K562 (cell line): ENCODE results near the gene SLC32A1. TPM values are rescaled to one million over a fixed set of nuclear protein-coding genes. Genes with fewer than 3 reads are reported as not detected.

ENCODE experiments used
- ATF1 ChIP-seq, 2 experiments: fragments of 450-650 bp in 1 of 2; IDR thresholded peaks; 2 replicates each; pipeline ENCODE4 v1.6.1; 2016; ENCODE audit warnings: missing compliant biosample characterization in 1 of 2, missing genetic modification characterization in 1 of 2
- ATF7 ChIP-seq: fragments of 450-650 bp; IDR thresholded peaks from 2 replicates; pipeline ENCODE4 v1.7.1; 2014; ENCODE audit warnings: mild to moderate bottlenecking, moderate library complexity
- CREB1 ChIP-seq, 2 experiments: sonication (generic) in 1 of 2; formaldehyde crosslinking in 1 of 2; IDR thresholded peaks; 2 replicates each; pipeline versions ENCODE4 v1.6.1 to v1.8.0; 2012 to 2022; ENCODE audit warnings: inconsistent platforms in 1 of 2, mild to moderate bottlenecking in 1 of 2, missing genetic modification reagents in 1 of 2, moderate library complexity in 1 of 2
- CREM ChIP-seq: IDR thresholded peaks from 2 replicates; pipeline ENCODE4 v1.6.1; 2014; ENCODE audit warnings: antibody characterized with exemption, low read depth
- JUND ChIP-seq, 2 experiments: IDR thresholded peaks; 2 replicates in 1 of 2; 3 replicates in 1 of 2; pipeline ENCODE4 v1.6.1; 2011; ENCODE audit warnings: borderline replicate concordance in 2 of 2, low read depth in 2 of 2, low read length in 2 of 2, improper control_type of control experiment in 1 of 2, missing biosample characterization in 1 of 2, missing genetic modification characterization in 1 of 2, missing genetic modification reagents in 1 of 2
- SMARCA4 ChIP-seq: fragments of 450-650 bp; IDR thresholded peaks from 2 replicates; pipeline ENCODE4 v1.6.1; 2016
- ZNF121 ChIP-seq: sonication (generic); formaldehyde crosslinking; conservative IDR thresholded peaks from 2 replicates; pipeline ENCODE4 v1.8.0; 2022; ENCODE audit warnings: missing genetic modification reagents
- ZNF41 ChIP-seq: fragments of 250-450 bp; sonication (Bioruptor Pico); conservative IDR thresholded peaks from 2 replicates; pipeline ENCODE4 v1.4.0; 2020; ENCODE audit warnings: mild to moderate bottlenecking
- polyA plus RNA-seq, 8 experiments: library from polyadenylated mRNA; depleted of rRNA in 4 of 8; stranded (reverse) in 5 of 8; unstranded in 3 of 8; fragments of >200 nt; fragmentation: Nextera tagmentation in 2 of 8; fragmentation: Illumina TruSeq in 1 of 8; extraction: Ambion mirVana in 2 of 8; extraction: Trizol in 1 of 8; gene quantifications; 2 replicates each; pipeline versions ENCODE4 v1.2.1 to v1.2.3, GENCODE V29; 2011 to 2014; ENCODE audit warnings: inconsistent platforms in 1 of 8, missing spikeins in 1 of 8
- total RNA-seq, 7 experiments: library from RNA; depleted of rRNA in 6 of 7; stranded (reverse); fragments of >200 nt in 6 of 7; fragmentation: Illumina TruSeq in 2 of 7; extraction: Trizol in 2 of 7; gene quantifications; 2 replicates each; pipeline versions ENCODE4 v1.2.1 to v1.2.3, GENCODE V29; 2011 to 2021; ENCODE audit warnings: low replicate concordance in 1 of 7
- TF ChIP-seq, protein P1 (sequence below), 2 experiments: fragments of 200-800 bp in 1 of 2; sonication (Bioruptor generic) in 1 of 2; sonication (generic) in 1 of 2; formaldehyde crosslinking in 1 of 2; IDR thresholded peaks in 1 of 2; conservative IDR thresholded peaks in 1 of 2; 2 replicates each; pipeline versions ENCODE4 v1.5.0 to v1.6.1; 2016 to 2020; ENCODE audit warnings: missing compliant biosample characterization in 1 of 2, missing genetic modification characterization in 1 of 2, missing genetic modification reagents in 1 of 2
- TF ChIP-seq, protein P2 (sequence below): fragments of 450-650 bp; IDR thresholded peaks from 2 replicates; pipeline ENCODE4 v1.6.1; 2016; ENCODE audit warnings: mild to moderate bottlenecking

The SLC32A1 gene
- total and polyA plus RNA-seq, 9 of the 15 experiments (the other 6 are each of a cell fraction or from before 2014, with no cell fraction given) = not detected

DNA sequence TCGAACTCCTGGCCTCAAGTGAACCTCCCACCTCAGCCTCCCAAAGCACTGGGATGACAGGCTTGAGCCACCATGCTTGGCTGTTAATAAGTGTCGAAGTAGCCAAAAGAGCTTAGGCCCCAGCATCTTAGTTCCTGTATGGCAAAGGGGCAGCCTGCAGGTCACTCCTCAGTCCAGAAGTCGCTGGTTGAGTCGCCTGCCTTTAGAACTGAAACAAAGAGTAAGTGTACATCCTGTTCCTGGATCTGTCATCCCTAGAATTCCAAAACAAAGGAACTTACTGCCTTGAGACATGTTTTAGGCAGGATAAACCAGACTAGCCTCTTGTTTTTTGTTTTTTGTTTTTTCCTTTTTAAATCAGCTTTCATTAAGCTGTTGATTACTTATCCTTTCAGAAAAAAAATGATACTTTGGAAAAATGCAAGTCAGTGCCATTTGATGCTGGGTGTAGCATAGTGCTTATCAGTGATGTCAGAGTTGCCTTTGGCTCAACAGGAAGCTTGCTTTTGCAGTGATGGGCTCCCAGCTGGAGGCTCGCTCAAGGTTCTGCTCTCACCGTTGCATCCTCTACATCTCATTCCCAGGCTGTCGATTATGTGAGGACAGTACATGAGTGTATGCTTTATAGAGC is 33.0 kb downstream of the SLC32A1 start (continued):
- TF ChIP-seq, protein P1, sequence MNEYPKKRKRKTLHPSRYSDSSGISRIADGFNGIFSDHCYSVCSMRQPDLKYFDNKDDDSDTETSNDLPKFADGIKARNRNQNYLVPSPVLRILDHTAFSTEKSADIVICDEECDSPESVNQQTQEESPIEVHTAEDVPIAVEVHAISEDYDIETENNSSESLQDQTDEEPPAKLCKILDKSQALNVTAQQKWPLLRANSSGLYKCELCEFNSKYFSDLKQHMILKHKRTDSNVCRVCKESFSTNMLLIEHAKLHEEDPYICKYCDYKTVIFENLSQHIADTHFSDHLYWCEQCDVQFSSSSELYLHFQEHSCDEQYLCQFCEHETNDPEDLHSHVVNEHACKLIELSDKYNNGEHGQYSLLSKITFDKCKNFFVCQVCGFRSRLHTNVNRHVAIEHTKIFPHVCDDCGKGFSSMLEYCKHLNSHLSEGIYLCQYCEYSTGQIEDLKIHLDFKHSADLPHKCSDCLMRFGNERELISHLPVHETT (CRISPR knock-in tag; conservative IDR thresholded peaks at IDR 0.05 in 1 of 2, IDR thresholded peaks at IDR 0.05 in 1 of 2) = no peak
- TF ChIP-seq CREB1 (IDR thresholded peaks at IDR 0.05) (peak; percentile 65), CREB1 (CRISPR knock-in tag; IDR thresholded peaks at IDR 0.05) (no peak), ATF1 (CRISPR knock-in tag; IDR thresholded peaks at IDR 0.05) (no peak), ATF1 (tag; IDR thresholded peaks at IDR 0.05) (peak; percentile 84), CREM (peak; percentile 72), ATF7 (peak; percentile 62; the same call in 1 of the 2 replicates), ZNF41 (CRISPR knock-in tag) (no peak), JUND (IDR thresholded peaks at IDR 0.05; ENCODE audit: borderline replicate concordance, low read depth, low read length) (peak; percentile 58; the same call in 1 of the 2 replicates), JUND (tag; IDR thresholded peaks at IDR 0.05; ENCODE audit: borderline replicate concordance, low read depth, low read length) (peak; percentile 49; the same call in 1 of the 3 replicates), ZNF121 (peak; percentile 29; the same call in 1 of the 2 replicates), SMARCA4 (0 out of 2 replicates have a peak, but pooled peaks have one; percentile 37)
- TF ChIP-seq, protein P2, sequence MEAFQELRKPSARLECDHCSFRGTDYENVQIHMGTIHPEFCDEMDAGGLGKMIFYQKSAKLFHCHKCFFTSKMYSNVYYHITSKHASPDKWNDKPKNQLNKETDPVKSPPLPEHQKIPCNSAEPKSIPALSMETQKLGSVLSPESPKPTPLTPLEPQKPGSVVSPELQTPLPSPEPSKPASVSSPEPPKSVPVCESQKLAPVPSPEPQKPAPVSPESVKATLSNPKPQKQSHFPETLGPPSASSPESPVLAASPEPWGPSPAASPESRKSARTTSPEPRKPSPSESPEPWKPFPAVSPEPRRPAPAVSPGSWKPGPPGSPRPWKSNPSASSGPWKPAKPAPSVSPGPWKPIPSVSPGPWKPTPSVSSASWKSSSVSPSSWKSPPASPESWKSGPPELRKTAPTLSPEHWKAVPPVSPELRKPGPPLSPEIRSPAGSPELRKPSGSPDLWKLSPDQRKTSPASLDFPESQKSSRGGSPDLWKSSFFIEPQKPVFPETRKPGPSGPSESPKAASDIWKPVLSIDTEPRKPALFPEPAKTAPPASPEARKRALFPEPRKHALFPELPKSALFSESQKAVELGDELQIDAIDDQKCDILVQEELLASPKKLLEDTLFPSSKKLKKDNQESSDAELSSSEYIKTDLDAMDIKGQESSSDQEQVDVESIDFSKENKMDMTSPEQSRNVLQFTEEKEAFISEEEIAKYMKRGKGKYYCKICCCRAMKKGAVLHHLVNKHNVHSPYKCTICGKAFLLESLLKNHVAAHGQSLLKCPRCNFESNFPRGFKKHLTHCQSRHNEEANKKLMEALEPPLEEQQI = no peak
